HCT116 (cell line): ENCODE data around the gene AUTS2.

Experiments used
- EZH2 ChIP-seq: fragments of 200-600 bp; sonication (generic); IDR thresholded peaks from 2 replicates; pipeline ENCODE4 v1.6.1; 2017; ENCODE audit warnings: antibody characterized with exemption, mixed run types
- RAD21 ChIP-seq: IDR thresholded peaks from 2 replicates; pipeline ENCODE4 v1.6.1; 2012; ENCODE audit warnings: low read depth, mild to moderate bottlenecking
- ZNF274 ChIP-seq: fragments of 200-500 bp; sonication (Bioruptor generic); IDR thresholded peaks from 2 replicates; pipeline ENCODE4 v1.6.1; 2014; ENCODE audit warnings: mild to moderate bottlenecking, low read depth, low read length, inconsistent platforms
- TF ChIP-seq, protein P1 (sequence below): IDR thresholded peaks from 2 replicates; pipeline ENCODE4 v1.6.1; 2012; ENCODE audit warnings: low read depth

DNA sequence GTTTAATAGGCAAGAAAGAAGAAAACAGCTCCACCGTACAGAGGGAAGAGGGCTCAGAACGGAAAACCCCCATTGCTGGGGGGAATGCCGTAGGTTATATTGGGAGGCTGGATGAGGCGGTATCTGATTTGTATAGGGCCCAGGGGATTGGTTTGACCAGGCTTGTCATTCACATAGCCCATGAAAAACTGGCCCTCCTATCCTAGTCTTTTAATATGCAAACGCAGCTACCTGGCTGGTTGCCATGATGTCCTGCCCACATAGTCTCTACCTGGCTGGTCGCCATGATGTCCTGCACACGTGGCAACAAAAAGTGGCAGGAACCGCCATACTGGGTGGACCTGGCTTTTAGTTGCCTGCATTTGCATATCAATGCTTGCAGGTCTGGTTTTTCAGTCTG is 84.7 kb downstream of the AUTS2 start:
- TF ChIP-seq, protein P1, sequence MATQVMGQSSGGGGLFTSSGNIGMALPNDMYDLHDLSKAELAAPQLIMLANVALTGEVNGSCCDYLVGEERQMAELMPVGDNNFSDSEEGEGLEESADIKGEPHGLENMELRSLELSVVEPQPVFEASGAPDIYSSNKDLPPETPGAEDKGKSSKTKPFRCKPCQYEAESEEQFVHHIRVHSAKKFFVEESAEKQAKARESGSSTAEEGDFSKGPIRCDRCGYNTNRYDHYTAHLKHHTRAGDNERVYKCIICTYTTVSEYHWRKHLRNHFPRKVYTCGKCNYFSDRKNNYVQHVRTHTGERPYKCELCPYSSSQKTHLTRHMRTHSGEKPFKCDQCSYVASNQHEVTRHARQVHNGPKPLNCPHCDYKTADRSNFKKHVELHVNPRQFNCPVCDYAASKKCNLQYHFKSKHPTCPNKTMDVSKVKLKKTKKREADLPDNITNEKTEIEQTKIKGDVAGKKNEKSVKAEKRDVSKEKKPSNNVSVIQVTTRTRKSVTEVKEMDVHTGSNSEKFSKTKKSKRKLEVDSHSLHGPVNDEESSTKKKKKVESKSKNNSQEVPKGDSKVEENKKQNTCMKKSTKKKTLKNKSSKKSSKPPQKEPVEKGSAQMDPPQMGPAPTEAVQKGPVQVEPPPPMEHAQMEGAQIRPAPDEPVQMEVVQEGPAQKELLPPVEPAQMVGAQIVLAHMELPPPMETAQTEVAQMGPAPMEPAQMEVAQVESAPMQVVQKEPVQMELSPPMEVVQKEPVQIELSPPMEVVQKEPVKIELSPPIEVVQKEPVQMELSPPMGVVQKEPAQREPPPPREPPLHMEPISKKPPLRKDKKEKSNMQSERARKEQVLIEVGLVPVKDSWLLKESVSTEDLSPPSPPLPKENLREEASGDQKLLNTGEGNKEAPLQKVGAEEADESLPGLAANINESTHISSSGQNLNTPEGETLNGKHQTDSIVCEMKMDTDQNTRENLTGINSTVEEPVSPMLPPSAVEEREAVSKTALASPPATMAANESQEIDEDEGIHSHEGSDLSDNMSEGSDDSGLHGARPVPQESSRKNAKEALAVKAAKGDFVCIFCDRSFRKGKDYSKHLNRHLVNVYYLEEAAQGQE, result no peak
- TF ChIP-seq RAD21 (no peak), ZNF274 (no peak), EZH2 (no peak)
